Mesodermal cell (in vitro differentiated cells): ENCODE measurements around the gene KCNC1.

Experiments used
- H3K27ac ChIP-seq: 2 replicates; pipeline ENCODE4 v1.7.0; 2013; ENCODE audit warnings: mild to moderate bottlenecking, low read depth, low read length, moderate library complexity; ENCODE audit not compliant: severe bottlenecking
- H3K36me3 ChIP-seq: 2 replicates; pipeline ENCODE4 v1.7.1; 2013; ENCODE audit warnings: mild to moderate bottlenecking, low read length, moderate library complexity; ENCODE audit not compliant: control insufficient read depth, insufficient read depth
- H3K4me1 ChIP-seq: one replicate; pipeline ENCODE4 v1.7.1; 2013; ENCODE audit warnings: mild to moderate bottlenecking, low read length; ENCODE audit not compliant: insufficient read depth, control insufficient read depth, poor library complexity, severe bottlenecking
- H3K4me3 ChIP-seq: 2 replicates; pipeline ENCODE4 v1.7.0; 2013; ENCODE audit warnings: low read length, control low read depth, mild to moderate bottlenecking; ENCODE audit not compliant: insufficient read depth, poor library complexity, severe bottlenecking; ENCODE audit errors: extremely low read depth
- H3K9me3 ChIP-seq: 2 replicates; pipeline ENCODE4 v1.7.1; 2013; ENCODE audit warnings: mild to moderate bottlenecking, low read length, moderate library complexity; ENCODE audit not compliant: control insufficient read depth
- WGBS, 2 experiments: methylation state at CpG; one replicate each; pipeline ENCODE4 v1.1.5; 2013; ENCODE audit warnings: missing lambda C conversion rate in 2 of 2; ENCODE audit not compliant: insufficient coverage in 2 of 2; 5-methylcytosine and 5-hydroxymethylcytosine counted together

Gene KCNC1

DNA sequence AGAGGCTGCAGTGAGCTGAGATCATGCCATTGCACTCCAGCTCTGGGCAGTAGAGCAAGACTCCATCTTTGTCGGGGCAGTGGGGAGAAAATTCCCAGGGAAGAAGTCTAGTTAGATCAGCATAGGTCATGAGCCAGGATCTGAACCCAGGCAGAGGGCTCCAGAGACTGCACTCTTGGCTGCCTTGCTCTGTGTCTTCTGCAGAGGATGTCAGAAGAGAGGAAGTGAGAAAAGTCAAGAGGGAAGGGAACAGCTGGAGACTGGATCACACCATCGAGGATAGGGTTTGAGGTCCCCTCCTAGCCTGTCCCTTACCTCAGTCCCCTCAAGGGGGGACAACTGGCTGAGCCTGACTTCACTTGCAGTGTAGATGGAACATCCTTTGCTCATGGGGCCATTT is 9.4 kb upstream of the KCNC1 start:
- Histone ChIP-seq H3K36me3 (no peaks in the 10 kb centered on the region), H3K27ac (no peak overlapping the region), H3K4me3 (no peak overlapping the region), H3K4me1 (peaks cover 4% of the 10 kb centered on the region), H3K9me3 (no peaks in the 10 kb centered on the region)
- WGBS, 2 experiments = 67 to 69% methylated on average over 2 of the region's 2 CpGs

DNA sequence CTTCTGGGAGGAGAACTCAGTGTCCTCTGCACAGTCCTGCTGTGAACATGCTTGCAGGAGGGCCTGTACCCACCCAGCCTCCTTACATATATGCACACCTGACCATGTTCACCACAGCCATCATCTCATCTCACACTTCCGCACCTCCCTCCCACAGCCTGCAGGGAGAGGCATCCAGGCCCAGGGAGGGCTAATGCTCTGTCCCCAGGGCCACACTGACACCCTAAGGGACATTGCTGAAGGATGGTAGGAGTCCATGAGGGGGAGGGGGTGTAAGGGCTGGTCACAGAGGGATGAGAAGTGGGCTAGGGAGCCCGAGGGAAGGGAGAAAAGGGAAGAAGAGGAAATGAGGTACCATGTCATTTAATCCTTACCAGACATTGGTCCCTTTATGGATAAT is 4.4 kb upstream of the KCNC1 start:
- Histone ChIP-seq H3K4me1 (no peaks in the 10 kb centered on the region), H3K27ac (no peak overlapping the region), H3K9me3 (no peaks in the 10 kb centered on the region), H3K36me3 (no peaks in the 10 kb centered on the region), H3K4me3 (no peak overlapping the region)
- WGBS, 2 experiments = 83% methylated on average over 1 of the region's 2 CpGs; no CpG with 5 or more reads in 1 of the 2 experiments

DNA sequence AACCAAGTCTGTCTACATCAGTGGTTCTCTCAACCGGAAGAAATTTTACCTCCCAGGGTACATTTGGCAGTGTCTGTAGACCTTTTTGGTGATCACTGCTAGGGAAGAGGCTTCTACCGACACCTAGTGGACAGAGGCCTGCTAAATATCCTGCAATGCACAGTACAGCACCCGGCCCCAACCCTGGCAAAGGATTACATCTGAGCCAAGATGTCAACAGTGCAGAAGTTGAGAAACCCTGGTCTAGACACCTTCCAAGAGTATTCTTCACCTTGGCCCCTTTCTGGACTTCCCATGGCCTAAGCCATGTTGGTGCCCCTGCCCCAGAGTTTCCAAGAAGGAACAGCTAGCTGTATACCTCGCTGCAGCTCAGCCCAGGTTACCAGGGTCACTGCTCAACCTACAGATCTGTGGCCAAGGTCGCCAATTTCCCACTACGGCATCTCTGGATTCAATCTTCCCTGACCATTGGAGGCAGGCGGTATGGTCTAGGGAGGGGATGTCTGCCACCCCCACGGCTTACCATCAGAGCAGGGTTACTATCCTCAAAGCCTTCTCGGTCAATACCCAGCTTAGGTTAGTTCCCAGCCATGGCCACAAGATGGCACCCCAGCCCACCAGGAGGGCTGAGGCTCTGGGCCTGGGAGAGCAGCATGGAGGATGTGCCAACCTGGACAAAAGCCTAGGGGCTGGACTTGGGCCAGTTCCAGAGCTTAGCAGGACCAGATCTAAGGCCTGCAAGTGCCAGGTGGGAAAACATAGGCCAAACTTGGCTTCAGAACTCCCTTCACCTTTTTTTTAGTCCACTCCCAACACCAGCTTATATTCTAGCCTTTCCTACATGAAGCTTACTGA is 3.7 kb upstream of the KCNC1 start:
- 10 to 26% methylated on average over 8 to 9 of the region's 9 CpGs for WGBS, 2 experiments
- no peaks in the 10 kb centered on the region for H3K36me3 ChIP-seq
- H3K4me1 ChIP-seq = no peaks in the 10 kb centered on the region
- no peaks in the 10 kb centered on the region for H3K9me3 ChIP-seq
- H3K27ac ChIP-seq = no peak overlapping the region
- H3K4me3 ChIP-seq = no peak overlapping the region

GRCh38 chr11:17733261-17733660 is 1.3 kb upstream of the KCNC1 start:
- no peaks in the 10 kb centered on the region for H3K9me3 ChIP-seq
- no peaks in the 10 kb centered on the region for H3K4me1 ChIP-seq
- 94 to 100% methylated on average over 2 to 3 of the region's 4 CpGs for WGBS, 2 experiments
- H3K4me3 ChIP-seq = no peak overlapping the region
- H3K36me3 ChIP-seq = no peaks in the 10 kb centered on the region
- no peak overlapping the region for H3K27ac ChIP-seq

- peak overlapping the region; percentile 34 for H3K4me3 ChIP-seq
- H3K4me1 ChIP-seq = peaks cover 4% of the 10 kb centered on the region
- 1 to 2% methylated on average over 35 to 52 of the region's 73 CpGs for WGBS, 2 experiments
- no peaks in the 10 kb centered on the region for H3K9me3 ChIP-seq
- H3K36me3 ChIP-seq = no peaks in the 10 kb centered on the region
- H3K27ac ChIP-seq = no peak overlapping the region
These were observed 621 bp downstream of the KCNC1 start for GRCh38 chr11:17734986-17735817.

GRCh38 chr11:17735818-17736578 is 1.4 kb downstream of the KCNC1 start:
- peak overlapping the region; percentile 34 for H3K4me3 ChIP-seq
- peaks cover 4% of the 10 kb centered on the region for H3K4me1 ChIP-seq
- H3K27ac ChIP-seq = no peak overlapping the region
- WGBS, 2 experiments = 36 to 40% methylated on average over 72 to 99 of the region's 102 CpGs
- no peaks in the 10 kb centered on the region for H3K36me3 ChIP-seq
- no peaks in the 10 kb centered on the region for H3K9me3 ChIP-seq

DNA sequence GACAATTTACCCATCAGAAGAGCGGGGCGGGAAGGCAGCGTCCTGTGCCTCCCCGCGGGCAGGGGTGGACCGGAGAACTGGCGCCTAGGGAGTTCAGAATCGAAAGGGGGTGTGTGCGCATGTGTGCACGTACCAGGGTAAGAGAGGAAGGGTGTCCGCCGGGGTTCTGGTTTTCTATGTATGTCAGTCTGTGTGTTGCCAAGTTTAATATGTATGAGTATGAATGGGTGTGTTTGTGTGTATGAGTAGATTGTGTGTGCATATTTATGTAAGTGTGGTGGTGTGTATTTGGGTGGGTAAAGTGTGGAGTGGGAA is 2.0 kb downstream of the KCNC1 start:
- 65 to 73% methylated on average over 12 of the region's 12 CpGs for WGBS, 2 experiments
- H3K36me3 ChIP-seq = no peaks in the 10 kb centered on the region
- H3K27ac ChIP-seq = no peak overlapping the region
- no peak overlapping the region for H3K4me3 ChIP-seq
- no peaks in the 10 kb centered on the region for H3K9me3 ChIP-seq
- H3K4me1 ChIP-seq = peaks cover 4% of the 10 kb centered on the region

GRCh38 chr11:17736930-17737817 is 2.6 kb downstream of the KCNC1 start:
- WGBS, 2 experiments = 75 to 76% methylated on average over 6 to 11 of the region's 15 CpGs
- no peak overlapping the region for H3K27ac ChIP-seq
- H3K36me3 ChIP-seq = no peaks in the 10 kb centered on the region
- no peaks in the 10 kb centered on the region for H3K9me3 ChIP-seq
- H3K4me3 ChIP-seq = no peak overlapping the region
- peaks cover 4% of the 10 kb centered on the region for H3K4me1 ChIP-seq

- H3K4me3 ChIP-seq = no peak overlapping the region
- no peaks in the 10 kb centered on the region for H3K9me3 ChIP-seq
- 47 to 49% methylated on average over 8 of the region's 10 CpGs for WGBS, 2 experiments
- peaks cover 7% of the 10 kb centered on the region for H3K4me1 ChIP-seq
- H3K36me3 ChIP-seq = no peaks in the 10 kb centered on the region
- no peak overlapping the region for H3K27ac ChIP-seq
These were observed 3.8 kb downstream of the KCNC1 start for GRCh38 chr11:17738151-17738973.
